Stomach (tissue), 4 donors: ENCODE data around the gene ARRDC3.

Experiments
- POLR2A ChIP-seq, 4 donors: fragments of 450-650 bp; IDR thresholded peaks; one replicate each; pipeline ENCODE4 v1.6.1; 2016; ENCODE audit warnings: antibody characterized with exemption in 4 of 4, control low read depth in 2 of 4, mild to moderate bottlenecking in 1 of 4, moderate library complexity in 1 of 4
- TF ChIP-seq, protein P1 (sequence below), 7 experiments: fragments of 450-650 bp in 4 of 7; fragments of 200-600 bp in 3 of 7; sonication (generic) in 3 of 7; IDR thresholded peaks; one replicate each; pipeline ENCODE4 v1.5.1; 2016 to 2019; ENCODE audit warnings: antibody characterized with exemption in 7 of 7, control low read depth in 2 of 7, mild to moderate bottlenecking in 1 of 7

- TF ChIP-seq, protein P1, sequence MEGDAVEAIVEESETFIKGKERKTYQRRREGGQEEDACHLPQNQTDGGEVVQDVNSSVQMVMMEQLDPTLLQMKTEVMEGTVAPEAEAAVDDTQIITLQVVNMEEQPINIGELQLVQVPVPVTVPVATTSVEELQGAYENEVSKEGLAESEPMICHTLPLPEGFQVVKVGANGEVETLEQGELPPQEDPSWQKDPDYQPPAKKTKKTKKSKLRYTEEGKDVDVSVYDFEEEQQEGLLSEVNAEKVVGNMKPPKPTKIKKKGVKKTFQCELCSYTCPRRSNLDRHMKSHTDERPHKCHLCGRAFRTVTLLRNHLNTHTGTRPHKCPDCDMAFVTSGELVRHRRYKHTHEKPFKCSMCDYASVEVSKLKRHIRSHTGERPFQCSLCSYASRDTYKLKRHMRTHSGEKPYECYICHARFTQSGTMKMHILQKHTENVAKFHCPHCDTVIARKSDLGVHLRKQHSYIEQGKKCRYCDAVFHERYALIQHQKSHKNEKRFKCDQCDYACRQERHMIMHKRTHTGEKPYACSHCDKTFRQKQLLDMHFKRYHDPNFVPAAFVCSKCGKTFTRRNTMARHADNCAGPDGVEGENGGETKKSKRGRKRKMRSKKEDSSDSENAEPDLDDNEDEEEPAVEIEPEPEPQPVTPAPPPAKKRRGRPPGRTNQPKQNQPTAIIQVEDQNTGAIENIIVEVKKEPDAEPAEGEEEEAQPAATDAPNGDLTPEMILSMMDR (IDR thresholded peaks at IDR 0.05) = no peak
- no peak for TF ChIP-seq POLR2A (IDR thresholded peaks at IDR 0.05)
Observed at GRCh38 chr5:91343916-91344315, 39.2 kb downstream of the ARRDC3 start.
